Activated effector memory CD4-positive, alpha-beta T cell treated with anti-CD3 and anti-CD28 coated beads, Interleukin-2, amount 50 U/mL, for 16 hours (primary cell): ENCODE data around the gene C12orf43.

ENCODE experiments used
- DNase-seq: peaks from one replicate; pipeline ENCODE4 v3.0.0-alpha.2; 2020

Gene C12orf43

DNA sequence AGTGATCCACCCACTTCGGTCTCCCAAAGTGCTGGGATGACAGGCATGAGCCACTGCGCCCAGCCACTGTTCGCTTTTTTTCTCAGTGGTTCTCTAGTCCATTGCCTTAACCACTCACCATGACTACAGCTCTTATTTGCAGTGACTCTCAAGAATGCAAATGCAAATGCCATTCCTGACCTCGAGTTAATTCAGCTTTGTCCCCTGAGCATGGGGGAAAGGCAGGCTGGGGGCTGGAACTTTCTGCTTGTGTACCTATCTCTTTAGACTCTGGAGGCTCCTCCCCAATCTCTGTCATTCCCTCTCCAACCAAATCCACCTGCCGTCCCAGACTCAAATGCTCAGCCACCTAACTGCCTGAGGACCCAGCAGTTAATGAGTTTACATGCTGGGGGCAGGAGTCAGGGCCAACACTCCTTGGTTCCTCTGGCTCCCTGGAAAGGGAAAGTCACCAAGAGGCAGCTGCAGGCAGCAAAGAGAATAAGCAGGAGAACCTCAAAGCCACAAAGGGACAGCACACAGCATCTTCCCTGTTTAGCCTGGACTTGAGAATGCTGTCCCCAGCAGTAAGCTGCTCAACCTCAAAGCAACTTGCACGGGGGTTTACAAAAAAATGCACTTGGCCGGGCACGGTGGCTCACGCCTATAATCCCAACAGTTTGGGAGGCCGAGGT lies 43.3 kb downstream of the C12orf43 start:
- DNase-seq = no peak

DNA sequence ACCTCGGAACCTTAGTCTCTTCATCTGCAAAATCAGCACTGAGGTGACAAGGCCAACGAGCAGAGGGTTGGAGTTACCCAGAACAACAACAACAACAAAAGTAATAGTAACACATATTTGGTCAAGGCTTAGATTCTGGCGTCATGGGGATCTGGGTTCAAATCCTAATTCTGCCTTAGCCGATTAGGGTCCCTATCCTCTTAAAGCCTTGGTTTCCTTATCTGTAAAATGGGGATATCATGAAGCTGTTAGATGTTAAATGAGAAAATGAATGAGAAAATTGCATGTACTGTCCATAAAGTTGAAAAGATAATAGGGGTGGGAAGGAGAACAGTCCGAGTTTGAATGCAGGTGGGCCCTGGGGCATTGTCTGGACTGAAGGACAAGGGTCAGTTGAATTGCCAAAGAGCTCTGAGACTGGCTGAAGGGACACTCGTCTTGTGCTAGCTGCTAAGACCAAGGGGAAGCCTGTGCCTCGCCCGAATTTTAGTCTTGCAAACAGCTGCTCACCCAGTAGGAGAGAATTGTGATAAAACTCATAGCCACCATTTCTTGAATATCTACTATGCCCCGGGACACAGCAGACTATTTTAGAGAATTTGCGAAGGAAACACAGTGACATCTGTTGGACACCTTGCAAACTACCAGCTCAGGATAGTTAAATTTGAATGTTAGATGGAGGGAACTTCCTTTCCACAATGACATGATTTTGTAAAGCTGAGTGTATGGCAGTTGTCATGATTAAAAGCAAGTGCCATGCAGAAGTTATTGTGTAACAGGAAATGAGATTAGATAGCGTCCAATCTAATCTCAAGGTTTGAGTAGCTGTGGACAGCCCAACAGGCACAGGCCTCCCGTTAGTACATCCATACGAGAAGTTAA lies 44.7 kb downstream of the C12orf43 start:
- DNase-seq = no peak

DNA sequence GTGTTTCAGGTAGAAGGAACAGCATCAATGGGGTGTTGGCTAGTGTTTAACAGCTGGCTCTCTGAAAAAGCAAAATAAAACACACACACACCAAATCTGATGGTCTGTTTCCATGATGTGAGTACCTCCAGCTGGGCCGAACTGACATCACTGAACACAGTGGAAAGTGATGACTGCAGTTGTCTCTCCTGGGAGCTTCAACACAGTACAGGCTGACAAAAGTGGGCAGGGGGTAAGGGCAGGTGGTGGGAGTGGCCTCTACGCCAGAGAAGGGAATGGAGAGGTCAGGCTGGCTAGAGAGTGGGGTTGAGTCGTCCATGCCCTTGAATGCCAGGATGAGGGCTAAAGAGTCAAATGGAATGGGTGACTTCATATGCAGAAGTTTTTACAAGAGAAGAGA lies 46.0 kb downstream of the C12orf43 start:
- DNase-seq = no peak

DNA sequence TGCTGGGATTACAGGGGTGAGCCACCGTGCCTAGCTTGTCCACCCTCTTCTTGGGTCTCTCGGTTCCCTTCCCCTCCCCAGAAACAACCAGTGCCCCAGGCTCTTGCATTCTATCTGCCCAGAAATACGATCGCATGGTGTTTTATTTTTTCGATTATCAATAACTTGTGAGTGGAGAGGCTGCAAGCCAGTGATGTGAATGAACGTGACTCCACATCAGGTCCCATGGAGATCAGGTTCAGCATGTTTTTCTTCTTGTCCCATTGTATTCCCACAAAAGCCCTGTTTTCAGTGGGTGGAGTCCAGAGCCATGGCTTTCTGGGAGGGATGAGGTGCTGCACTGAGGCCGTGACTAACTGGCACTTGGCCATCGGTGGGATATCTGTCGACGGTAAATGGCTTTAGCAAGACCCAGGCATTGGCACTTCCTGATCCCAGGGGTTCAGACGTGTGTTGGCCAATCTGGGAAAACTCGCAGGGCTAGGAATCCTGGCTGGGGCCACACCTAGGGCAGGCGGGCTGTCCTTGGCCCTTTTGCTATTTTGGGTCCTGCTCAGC lies 50.7 kb downstream of the C12orf43 start:
- DNase-seq = no peak

DNA sequence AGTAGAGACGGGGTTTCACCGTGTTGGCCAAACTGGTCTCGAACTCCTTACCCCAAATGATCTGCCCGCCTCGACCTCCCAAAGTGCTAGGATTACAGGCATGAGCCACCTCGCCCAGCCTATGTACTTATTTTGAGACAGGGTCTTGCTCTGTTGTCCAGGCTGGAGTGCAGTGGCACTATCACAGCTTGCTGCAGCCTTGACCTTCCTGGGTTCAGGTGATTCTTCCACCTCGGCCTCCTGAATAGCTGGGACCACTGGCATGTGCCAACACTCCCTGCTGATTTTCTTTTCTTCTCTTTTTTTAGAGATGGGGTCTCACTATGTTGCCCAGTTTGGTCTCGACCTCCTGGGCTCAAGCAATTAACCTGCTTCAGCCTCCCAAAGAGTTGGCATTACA lies 52.0 kb downstream of the C12orf43 start:
- no peak for DNase-seq

DNA sequence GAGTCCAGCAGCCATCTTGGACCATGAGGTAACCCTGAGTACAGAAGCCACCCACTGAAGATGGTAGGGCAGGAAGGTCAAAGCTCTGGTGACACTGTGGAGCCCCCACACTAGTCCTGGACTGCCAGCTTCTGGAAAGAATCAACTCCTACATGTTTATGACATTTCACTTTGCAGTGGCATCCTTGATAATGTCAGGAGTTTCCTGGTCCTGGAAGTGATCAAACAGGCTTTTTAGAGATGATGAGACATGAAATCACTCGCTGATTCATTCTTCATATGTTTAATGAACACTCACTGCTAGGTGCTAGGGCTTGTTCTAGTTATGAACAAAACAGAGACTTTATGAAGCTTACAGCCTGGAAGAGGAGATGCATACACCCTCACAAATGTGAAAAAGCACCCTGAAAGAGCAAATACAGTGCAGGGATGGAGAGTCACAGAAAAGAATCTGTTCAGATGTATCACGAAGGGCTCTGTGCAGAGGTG lies 53.7 kb downstream of the C12orf43 start:
- no peak for DNase-seq

DNA sequence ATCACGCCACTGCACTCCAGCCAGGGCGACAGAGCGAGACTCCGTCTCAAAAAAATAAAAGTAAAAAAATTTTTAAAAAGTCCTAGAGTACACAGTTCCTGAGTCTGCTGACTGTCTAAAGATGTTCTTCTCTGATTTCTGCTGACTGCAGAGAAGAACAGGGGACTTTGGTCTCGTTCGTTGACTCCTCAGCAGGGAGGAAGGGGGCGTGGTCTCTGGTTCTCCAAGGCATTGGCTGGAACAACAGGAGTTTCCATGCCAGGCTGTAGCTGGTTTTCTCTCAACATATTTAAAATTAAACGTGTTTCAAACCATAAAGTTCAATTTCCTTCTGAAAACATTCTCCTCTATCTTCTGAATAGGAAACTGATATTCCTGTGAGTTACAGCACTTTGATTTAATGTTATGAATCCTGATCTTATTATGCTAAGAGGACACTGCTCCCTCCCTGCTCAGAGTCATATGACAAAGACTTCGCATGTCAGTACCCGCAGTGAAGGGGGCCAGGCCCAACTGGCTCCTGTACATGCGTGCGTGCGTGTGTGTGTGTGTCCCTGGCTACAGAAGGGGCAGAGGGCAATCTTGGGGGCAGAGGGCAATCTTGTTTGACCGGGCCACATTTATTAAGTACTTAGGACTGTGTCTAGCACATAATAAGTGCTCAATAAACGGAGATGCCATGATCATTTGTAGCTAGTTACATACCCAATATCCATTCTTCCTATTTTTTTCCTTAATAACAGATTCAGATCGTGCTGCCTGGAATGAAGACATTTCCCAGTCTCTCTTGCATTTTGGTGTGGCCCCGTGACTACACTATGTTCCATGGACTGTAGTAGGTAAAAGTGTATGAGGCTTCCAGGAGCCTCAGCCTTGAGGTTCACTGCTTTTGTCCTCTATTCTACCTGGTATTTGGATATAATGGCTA lies 54.4 kb downstream of the C12orf43 start:
- DNase-seq = no peak

DNA sequence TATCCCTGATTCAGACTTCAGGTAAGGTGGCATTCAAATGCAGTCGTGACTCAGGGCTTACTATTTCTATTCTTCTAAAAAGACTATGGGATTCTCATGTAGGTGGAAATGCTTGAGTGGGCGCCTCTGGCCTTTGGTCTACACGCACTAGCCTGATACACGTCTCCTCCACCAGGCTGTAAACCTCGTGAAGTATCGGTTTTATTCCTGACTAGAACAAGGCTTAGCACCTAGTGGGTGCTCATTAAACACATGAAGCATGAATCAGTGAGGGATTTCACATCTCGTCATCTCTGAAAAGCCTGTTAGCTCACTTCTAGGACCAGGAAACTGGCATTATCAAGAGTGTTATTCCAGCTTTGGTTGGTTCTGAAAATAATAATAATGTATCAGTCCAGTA lies 55.6 kb downstream of the C12orf43 start:
- no peak for DNase-seq

DNA sequence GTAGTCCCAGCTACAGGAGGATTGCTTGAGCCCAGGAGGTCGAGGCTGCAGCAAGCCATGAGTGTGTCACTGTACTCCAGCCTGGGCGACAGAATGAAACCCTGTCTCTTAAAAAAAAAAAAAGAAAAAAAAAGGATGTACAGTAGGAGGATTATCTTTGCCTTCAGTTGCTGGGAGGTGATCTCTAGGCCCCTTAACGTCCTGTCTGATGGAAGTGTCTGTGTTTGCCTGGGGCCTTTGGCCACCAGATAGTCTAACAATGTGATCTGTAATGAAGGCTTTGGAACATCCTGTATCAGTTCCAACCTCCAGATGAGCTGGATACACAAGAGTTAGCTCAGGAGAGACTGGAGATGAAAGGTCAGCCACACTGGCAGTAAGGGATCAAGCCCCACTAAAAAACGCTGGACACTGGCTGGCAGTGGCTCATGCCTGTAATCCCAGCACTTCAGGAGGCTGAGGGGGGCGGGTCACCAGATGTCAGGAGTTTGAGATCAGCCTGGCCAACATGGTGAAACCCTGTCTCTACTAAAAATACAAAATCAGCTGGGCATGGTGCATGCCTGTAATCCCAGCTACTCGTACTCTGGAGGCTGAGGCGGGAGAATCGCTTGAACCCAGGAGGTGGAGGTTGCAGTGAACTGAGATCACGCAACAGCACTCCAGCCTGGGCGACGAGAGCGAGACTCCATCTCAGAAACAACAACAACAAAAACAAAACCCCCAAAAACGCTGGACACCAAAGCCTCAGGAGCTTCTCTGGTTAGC lies 57.0 kb downstream of the C12orf43 start:
- no peak for DNase-seq

DNA sequence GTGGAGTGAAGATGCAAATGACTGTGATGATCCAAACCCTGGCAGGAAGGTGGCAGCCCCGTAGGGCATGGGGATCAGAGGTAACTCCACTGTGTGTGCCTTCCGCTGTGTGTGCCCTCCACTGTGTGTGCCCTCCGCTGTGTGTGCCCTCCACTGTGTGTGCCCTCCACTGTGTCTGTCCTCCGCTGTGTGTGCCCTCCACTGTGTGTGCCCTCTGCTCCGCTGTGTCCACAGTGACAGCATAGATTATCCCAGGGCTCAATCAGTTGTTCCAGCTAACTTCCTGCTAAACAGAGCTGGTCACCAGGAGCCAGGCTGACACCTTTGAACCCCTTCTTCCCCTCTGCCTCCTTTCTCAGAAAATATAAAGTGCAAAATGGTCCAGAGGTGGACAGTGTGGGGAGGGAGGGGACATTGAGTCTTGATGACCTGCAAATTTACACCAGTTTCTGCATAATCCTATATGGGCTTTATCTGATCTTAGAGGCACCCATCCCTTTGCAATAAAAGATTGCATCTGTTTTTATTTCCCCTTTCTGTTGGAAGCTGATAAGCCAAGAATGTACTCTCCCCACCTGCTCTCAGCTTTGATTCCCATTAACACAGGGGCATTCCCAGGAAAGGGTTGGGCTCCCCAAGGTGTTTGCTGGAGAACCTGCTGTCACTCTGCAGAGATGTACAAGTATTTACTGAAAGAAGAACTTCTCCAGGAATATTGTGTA lies 59.5 kb downstream of the C12orf43 start:
- DNase-seq = no peak

DNA sequence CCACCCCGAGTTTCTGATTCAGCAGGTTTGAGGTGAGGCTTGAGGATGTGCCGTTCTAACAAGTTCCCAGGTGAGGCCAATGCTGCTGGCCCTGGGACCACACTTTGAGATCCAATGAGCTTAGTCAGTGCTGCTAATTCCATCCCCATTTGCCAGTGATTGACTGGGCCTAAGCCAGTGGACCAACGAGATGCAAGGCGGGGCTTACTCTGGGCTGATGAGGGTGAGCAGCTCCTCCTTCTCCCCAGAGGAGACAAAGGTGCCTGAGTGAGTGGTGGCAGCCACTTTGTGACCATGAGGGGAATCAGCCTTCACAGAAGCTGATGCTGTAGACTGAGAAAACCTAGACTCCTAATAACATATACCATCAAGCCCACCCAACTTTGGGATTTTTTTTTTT lies 61.1 kb downstream of the C12orf43 start:
- DNase-seq = no peak

DNA sequence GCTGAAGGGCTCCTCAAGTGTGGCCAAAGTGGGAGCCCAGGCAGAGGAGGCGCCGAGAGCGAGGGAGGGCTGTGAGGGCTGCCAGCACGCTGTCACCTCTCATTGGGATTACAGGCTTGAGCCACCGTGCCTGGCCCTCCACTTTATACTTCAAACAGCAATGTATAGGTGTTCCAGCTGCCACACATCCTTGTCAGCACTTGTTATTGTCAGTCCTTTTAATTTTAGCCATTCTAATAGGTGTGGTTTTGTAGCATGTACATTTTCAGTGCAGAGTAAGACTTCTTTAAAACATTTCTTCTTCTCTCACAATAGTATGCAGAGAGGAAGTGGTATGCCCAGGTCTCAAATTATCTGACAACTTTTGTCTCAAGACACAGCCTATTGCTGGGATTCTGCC lies 65.5 kb downstream of the C12orf43 start:
- DNase-seq = no peak
